Activated T-helper 1 cell treated with anti-CD3 and anti-CD28 coated beads, Interleukin-12 subunit alpha, Interleukin-12 subunit beta, Interleukin-2, Interleukin-4 antibody, amounts not matched to agents 30 ng/mL and 10 ng/mL and 1 ng/mL, durations not matched to agents 14 hours and 24 hours and 36 hours (primary cell): ENCODE measurements around the gene INTS4. TPM values are rescaled to one million over a fixed set of nuclear protein-coding genes. Genes with fewer than 3 reads are reported as not detected.
"Not testable (repeated sequence)": the region's sequence is repeated elsewhere in the genome, so short reads cannot be mapped to it uniquely, and the experiment has no call there.

Source experiments
- DNase-seq: peaks from one replicate; pipeline ENCODE4 v3.0.0; 2021; ENCODE audit warnings: low spot score
- H3K27ac Mint-ChIP-seq: one replicate; pipeline ENCODE4 v1.8.0; 2021; ENCODE audit warnings: mild to moderate bottlenecking, mixed read lengths
- H3K27me3 Mint-ChIP-seq: one replicate; pipeline ENCODE4 v1.8.0; 2022; ENCODE audit warnings: mild to moderate bottlenecking, moderate library complexity, mixed read lengths; ENCODE audit not compliant: insufficient read depth
- H3K36me3 Mint-ChIP-seq: one replicate; pipeline ENCODE4 v1.8.0; 2021; ENCODE audit warnings: low read depth, mixed read lengths
- H3K4me1 Mint-ChIP-seq: one replicate; pipeline ENCODE4 v1.8.0; 2021; ENCODE audit warnings: low read depth, mixed read lengths
- H3K4me3 Mint-ChIP-seq: one replicate; pipeline ENCODE4 v1.8.0; 2021; ENCODE audit warnings: mild to moderate bottlenecking, moderate library complexity, mixed read lengths
- H3K9me3 Mint-ChIP-seq: one replicate; pipeline ENCODE4 v1.8.0; 2021; ENCODE audit warnings: mixed read lengths
- intact Hi-C: fragments of 100-400 bp; cut with micrococcal nuclease; formaldehyde crosslinking; loops from one replicate; pipeline ENCODE4 v1.15.1; 2024
- total RNA-seq: library from RNA; stranded (reverse); gene quantifications from 2 replicates; pipeline ENCODE4 v1.2.3, GENCODE V29; 2022

The INTS4 gene
- total RNA-seq, 1 donor from 2014 or later: 58.2 TPM

- DNase-seq: no peak
- intact Hi-C loops: no loop called here
- Mint-ChIP-seq H3K27me3 (no peaks in the 10 kb centered on the region), H3K36me3 (peaks cover 14% of the 10 kb centered on the region), H3K27ac (no peak overlapping the region), H3K9me3 (no peaks in the 10 kb centered on the region), H3K4me1 (no peaks in the 10 kb centered on the region), H3K4me3 (no peak overlapping the region)
Observed at GRCh38 chr11:77967753-77968152, 26.7 kb downstream of the INTS4 start.

GRCh38 chr11:77967121-77967520 lies 27.3 kb downstream of the INTS4 start:
- H3K4me1 Mint-ChIP-seq: no peaks in the 10 kb centered on the region
- intact Hi-C loops: no loop called here

GRCh38 chr11:77966338-77966737 lies 28.1 kb downstream of the INTS4 start:
- H3K36me3 Mint-ChIP-seq: peaks cover 14% of the 10 kb centered on the region
- no peaks in the 10 kb centered on the region for H3K9me3 Mint-ChIP-seq
- H3K27me3 Mint-ChIP-seq: no peaks in the 10 kb centered on the region
- DNase-seq: no peak
- H3K4me3 Mint-ChIP-seq: no peak overlapping the region
- intact Hi-C loops: no loop called here
- no peaks in the 10 kb centered on the region for H3K4me1 Mint-ChIP-seq
- no peak overlapping the region for H3K27ac Mint-ChIP-seq

More at GRCh38 chr11:77967121-77967520, 27.3 kb downstream of the INTS4 start:
- peaks cover 14% of the 10 kb centered on the region for H3K36me3 Mint-ChIP-seq
- DNase-seq: no peak
- H3K27ac Mint-ChIP-seq: no peak overlapping the region
- H3K4me3 Mint-ChIP-seq: no peak overlapping the region
- no peaks in the 10 kb centered on the region for H3K9me3 Mint-ChIP-seq
- H3K27me3 Mint-ChIP-seq: no peaks in the 10 kb centered on the region

GRCh38 chr11:77959434-77959833 lies 35.0 kb downstream of the INTS4 start:
- peaks cover 22% of the 10 kb centered on the region for H3K36me3 Mint-ChIP-seq
- H3K27ac Mint-ChIP-seq: no peak overlapping the region

GRCh38 chr11:77958583-77959177 lies 35.8 kb downstream of the INTS4 start:
- H3K4me3 Mint-ChIP-seq, H3K9me3 Mint-ChIP-seq, H3K4me1 Mint-ChIP-seq, DNase-seq, intact Hi-C loops, H3K27ac Mint-ChIP-seq, H3K27me3 Mint-ChIP-seq: not testable (repeated sequence)
- H3K36me3 Mint-ChIP-seq: peaks cover 23% of the 10 kb centered on the region

More at GRCh38 chr11:77959434-77959833, 35.0 kb downstream of the INTS4 start:
- H3K4me1 Mint-ChIP-seq: no peaks in the 10 kb centered on the region
- H3K9me3 Mint-ChIP-seq: no peaks in the 10 kb centered on the region
- intact Hi-C loops: no loop called here
- no peak overlapping the region for H3K4me3 Mint-ChIP-seq
- H3K27me3 Mint-ChIP-seq: no peaks in the 10 kb centered on the region
- DNase-seq: no peak

GRCh38 chr11:77943296-77943695 lies 51.2 kb downstream of the INTS4 start:
- intact Hi-C loops: not testable (repeated sequence)

GRCh38 chr11:77942465-77942864 lies 52.0 kb downstream of the INTS4 start:
- H3K4me1 Mint-ChIP-seq, intact Hi-C loops, H3K9me3 Mint-ChIP-seq, H3K4me3 Mint-ChIP-seq, H3K27me3 Mint-ChIP-seq, DNase-seq, H3K36me3 Mint-ChIP-seq, H3K27ac Mint-ChIP-seq: not testable (repeated sequence)

More at GRCh38 chr11:77943296-77943695, 51.2 kb downstream of the INTS4 start:
- not testable (repeated sequence) for H3K9me3 Mint-ChIP-seq, H3K4me3 Mint-ChIP-seq, H3K4me1 Mint-ChIP-seq, DNase-seq, H3K27me3 Mint-ChIP-seq, H3K27ac Mint-ChIP-seq
- peaks cover 11% of the 10 kb centered on the region for H3K36me3 Mint-ChIP-seq

GRCh38 chr11:77933596-77933995 lies 60.9 kb downstream of the INTS4 start:
- intact Hi-C loops, DNase-seq: not testable (repeated sequence)
- peaks cover 27% of the 10 kb centered on the region for H3K36me3 Mint-ChIP-seq

GRCh38 chr11:77930334-77931208 lies 63.9 kb downstream of the INTS4 start:
- DNase-seq, H3K9me3 Mint-ChIP-seq, H3K27me3 Mint-ChIP-seq, intact Hi-C loops, H3K4me3 Mint-ChIP-seq, H3K27ac Mint-ChIP-seq: not testable (repeated sequence)
- H3K4me1 Mint-ChIP-seq: peaks cover 15% of the 10 kb centered on the region
- H3K36me3 Mint-ChIP-seq: peaks cover 28% of the 10 kb centered on the region

More at GRCh38 chr11:77933596-77933995, 60.9 kb downstream of the INTS4 start:
- peaks cover 15% of the 10 kb centered on the region for H3K4me1 Mint-ChIP-seq
- H3K9me3 Mint-ChIP-seq, H3K4me3 Mint-ChIP-seq, H3K27ac Mint-ChIP-seq, H3K27me3 Mint-ChIP-seq: not testable (repeated sequence)

GRCh38 chr11:77917713-77918112 lies 76.8 kb downstream of the INTS4 start:
- H3K4me3 Mint-ChIP-seq, H3K27ac Mint-ChIP-seq, H3K9me3 Mint-ChIP-seq: not testable (repeated sequence)

GRCh38 chr11:77914307-77914791 lies 80.1 kb downstream of the INTS4 start:
- H3K36me3 Mint-ChIP-seq: peaks cover 25% of the 10 kb centered on the region
- DNase-seq, H3K4me3 Mint-ChIP-seq, H3K27me3 Mint-ChIP-seq, H3K27ac Mint-ChIP-seq, intact Hi-C loops, H3K9me3 Mint-ChIP-seq, H3K4me1 Mint-ChIP-seq: not testable (repeated sequence)

More at GRCh38 chr11:77917713-77918112, 76.8 kb downstream of the INTS4 start:
- H3K27me3 Mint-ChIP-seq, DNase-seq, H3K4me1 Mint-ChIP-seq, intact Hi-C loops: not testable (repeated sequence)
- peaks cover 20% of the 10 kb centered on the region for H3K36me3 Mint-ChIP-seq

- intact Hi-C loops, H3K27ac Mint-ChIP-seq, H3K27me3 Mint-ChIP-seq, H3K9me3 Mint-ChIP-seq, DNase-seq, H3K4me3 Mint-ChIP-seq, H3K4me1 Mint-ChIP-seq: not testable (repeated sequence)
- H3K36me3 Mint-ChIP-seq: peaks cover 22% of the 10 kb centered on the region
Observed at GRCh38 chr11:77913608-77914306, 80.7 kb downstream of the INTS4 start.

GRCh38 chr11:77910828-77911227 lies 83.6 kb downstream of the INTS4 start:
- H3K27ac Mint-ChIP-seq, DNase-seq, H3K27me3 Mint-ChIP-seq, H3K4me1 Mint-ChIP-seq, H3K4me3 Mint-ChIP-seq, H3K9me3 Mint-ChIP-seq, intact Hi-C loops: not testable (repeated sequence)
- H3K36me3 Mint-ChIP-seq: peaks cover 20% of the 10 kb centered on the region
